HL-60 (cell line): ENCODE results near the gene LKAAEAR1.

Source experiments
- CTCF ChIP-seq: IDR thresholded peaks from one replicate; pipeline ENCODE4 v1.5.1; 2011; ENCODE audit warnings: low read length, control low read depth, inconsistent platforms; ENCODE audit not compliant: insufficient read depth
- GABPA ChIP-seq: IDR thresholded peaks from 2 replicates; pipeline ENCODE4 v1.6.1; 2012; ENCODE audit warnings: low read depth
- POLR2AphosphoS5 ChIP-seq: IDR thresholded peaks from 2 replicates; pipeline ENCODE4 v1.6.1; 2012; ENCODE audit warnings: low read depth
- TF ChIP-seq, protein P1 (sequence below): IDR thresholded peaks from 2 replicates; pipeline ENCODE4 v1.6.1; 2012; ENCODE audit warnings: low read depth; ENCODE audit not compliant: insufficient replicate concordance

- TF ChIP-seq CTCF, result no peak
- TF ChIP-seq POLR2AphosphoS5, result no peak; the same call in none of the 2 replicates
- no peak for TF ChIP-seq GABPA
- TF ChIP-seq, protein P1, sequence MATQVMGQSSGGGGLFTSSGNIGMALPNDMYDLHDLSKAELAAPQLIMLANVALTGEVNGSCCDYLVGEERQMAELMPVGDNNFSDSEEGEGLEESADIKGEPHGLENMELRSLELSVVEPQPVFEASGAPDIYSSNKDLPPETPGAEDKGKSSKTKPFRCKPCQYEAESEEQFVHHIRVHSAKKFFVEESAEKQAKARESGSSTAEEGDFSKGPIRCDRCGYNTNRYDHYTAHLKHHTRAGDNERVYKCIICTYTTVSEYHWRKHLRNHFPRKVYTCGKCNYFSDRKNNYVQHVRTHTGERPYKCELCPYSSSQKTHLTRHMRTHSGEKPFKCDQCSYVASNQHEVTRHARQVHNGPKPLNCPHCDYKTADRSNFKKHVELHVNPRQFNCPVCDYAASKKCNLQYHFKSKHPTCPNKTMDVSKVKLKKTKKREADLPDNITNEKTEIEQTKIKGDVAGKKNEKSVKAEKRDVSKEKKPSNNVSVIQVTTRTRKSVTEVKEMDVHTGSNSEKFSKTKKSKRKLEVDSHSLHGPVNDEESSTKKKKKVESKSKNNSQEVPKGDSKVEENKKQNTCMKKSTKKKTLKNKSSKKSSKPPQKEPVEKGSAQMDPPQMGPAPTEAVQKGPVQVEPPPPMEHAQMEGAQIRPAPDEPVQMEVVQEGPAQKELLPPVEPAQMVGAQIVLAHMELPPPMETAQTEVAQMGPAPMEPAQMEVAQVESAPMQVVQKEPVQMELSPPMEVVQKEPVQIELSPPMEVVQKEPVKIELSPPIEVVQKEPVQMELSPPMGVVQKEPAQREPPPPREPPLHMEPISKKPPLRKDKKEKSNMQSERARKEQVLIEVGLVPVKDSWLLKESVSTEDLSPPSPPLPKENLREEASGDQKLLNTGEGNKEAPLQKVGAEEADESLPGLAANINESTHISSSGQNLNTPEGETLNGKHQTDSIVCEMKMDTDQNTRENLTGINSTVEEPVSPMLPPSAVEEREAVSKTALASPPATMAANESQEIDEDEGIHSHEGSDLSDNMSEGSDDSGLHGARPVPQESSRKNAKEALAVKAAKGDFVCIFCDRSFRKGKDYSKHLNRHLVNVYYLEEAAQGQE, result no peak
These were observed 4.0 kb downstream of the LKAAEAR1 start, which contains the start of gene OPRL1 for GRCh38 chr20:64080013-64080812.
